ENCODE data around the gene PTGES3L. TPM values are rescaled to one million over a fixed set of nuclear protein-coding genes. Genes with fewer than 3 reads are reported as not detected.
"Not testable (repeated sequence)": the region's sequence is repeated elsewhere in the genome, so short reads cannot be mapped to it uniquely, and the experiment has no call there.

Gene PTGES3L
- total and polyA plus RNA-seq, 4 donors = 1.5 to 8.2 (median 4.2) TPM

- peaks cover 26% of the 10 kb centered on the region for H3K4me1 ChIP-seq (ENCODE audit: control insufficient read depth, insufficient read depth, low read length)
- DNase-seq (ENCODE audit: low read depth in 4 of 6, low spot score in 6 of 6) = no peak
These were observed 2.4 kb upstream of the PTGES3L start for GRCh38 chr17:42982266-42982665.

GRCh38 chr17:42980766-42981397, 1.0 kb upstream of the PTGES3L start:
- no peak overlapping the region for H3K27ac ChIP-seq (ENCODE audit: low read depth, low read length)
- 0% methylated on average over 63 of the region's 67 CpGs for WGBS (ENCODE audit: insufficient coverage)
- H3K4me1 ChIP-seq (ENCODE audit: control insufficient read depth, insufficient read depth, low read length) = peaks cover 26% of the 10 kb centered on the region
- H3K36me3 ChIP-seq (ENCODE audit: control insufficient read depth, insufficient read depth, low read length) = peaks cover 18% of the 10 kb centered on the region
- H3K9me3 ChIP-seq (ENCODE audit: control insufficient read depth, insufficient read depth, low read length) = no peaks in the 10 kb centered on the region
- peak in 2 of 6 donors; percentile 29 to 75 for DNase-seq (ENCODE audit: low read depth in 4 of 6, low spot score in 6 of 6)
- H3K4me3 ChIP-seq (ENCODE audit: low read depth, low read length) = peak overlapping the region; percentile 72
- H3K27me3 ChIP-seq (ENCODE audit: control insufficient read depth, insufficient read depth, low read length) = no peaks in the 10 kb centered on the region

More at GRCh38 chr17:42982266-42982665, 2.4 kb upstream of the PTGES3L start:
- Histone ChIP-seq H3K9me3 (ENCODE audit: control insufficient read depth, insufficient read depth, low read length) (no peaks in the 10 kb centered on the region), H3K36me3 (ENCODE audit: control insufficient read depth, insufficient read depth, low read length) (peaks cover 31% of the 10 kb centered on the region), H3K27me3 (ENCODE audit: control insufficient read depth, insufficient read depth, low read length) (no peaks in the 10 kb centered on the region), H3K27ac (ENCODE audit: low read depth, low read length) (no peak overlapping the region), H3K4me3 (ENCODE audit: low read depth, low read length) (no peak overlapping the region)

GRCh38 chr17:42980274-42980765, 440 bp upstream of the PTGES3L start, which contains the start of gene RUNDC1:
RUNDC1 (plus strand) TSS chr17:42980565; CDS start chr17:42980577, 12 bp downstream.
- Histone ChIP-seq H3K27me3 (ENCODE audit: control insufficient read depth, insufficient read depth, low read length) (no peaks in the 10 kb centered on the region), H3K9me3 (ENCODE audit: control insufficient read depth, insufficient read depth, low read length) (no peaks in the 10 kb centered on the region), H3K4me1 (ENCODE audit: control insufficient read depth, insufficient read depth, low read length) (peaks cover 26% of the 10 kb centered on the region), H3K4me3 (ENCODE audit: low read depth, low read length) (peak within 1 kb of the TSS; percentile 72), H3K27ac (ENCODE audit: low read depth, low read length) (peak within 1 kb of the TSS; percentile 57), H3K36me3 (ENCODE audit: control insufficient read depth, insufficient read depth, low read length) (peaks cover 15% of the 10 kb centered on the region)
- peak; percentile 66 to 97 (median 86) for DNase-seq (ENCODE audit: low read depth in 4 of 6, low spot score in 6 of 6)
- WGBS (ENCODE audit: insufficient coverage) = 0% methylated on average over 39 of the region's 39 CpGs

GRCh38 chr17:42975701-42976100, 4.2 kb downstream of the PTGES3L start:
- not testable (repeated sequence) for H3K4me3 ChIP-seq (ENCODE audit: low read depth, low read length); H3K9me3 ChIP-seq (ENCODE audit: control insufficient read depth, insufficient read depth, low read length); H3K36me3 ChIP-seq (ENCODE audit: control insufficient read depth, insufficient read depth, low read length); H3K27ac ChIP-seq (ENCODE audit: low read depth, low read length); DNase-seq (ENCODE audit: low read depth in 4 of 6, low spot score in 6 of 6); H3K27me3 ChIP-seq (ENCODE audit: control insufficient read depth, insufficient read depth, low read length)
- peaks cover 12% of the 10 kb centered on the region for H3K4me1 ChIP-seq (ENCODE audit: control insufficient read depth, insufficient read depth, low read length)
- WGBS (ENCODE audit: insufficient coverage) = 89% methylated on average over 15 of the region's 16 CpGs

- H3K36me3 ChIP-seq (ENCODE audit: control insufficient read depth, insufficient read depth, low read length) = no peaks in the 10 kb centered on the region
- H3K27ac ChIP-seq (ENCODE audit: low read depth, low read length) = no peak overlapping the region
- no peaks in the 10 kb centered on the region for H3K27me3 ChIP-seq (ENCODE audit: control insufficient read depth, insufficient read depth, low read length)
- H3K4me1 ChIP-seq (ENCODE audit: control insufficient read depth, insufficient read depth, low read length) = peaks cover 12% of the 10 kb centered on the region
- WGBS (ENCODE audit: insufficient coverage) = 70% methylated on average over 1 of the region's 2 CpGs
- no peak overlapping the region for H3K4me3 ChIP-seq (ENCODE audit: low read depth, low read length)
- DNase-seq (ENCODE audit: low read depth in 4 of 6, low spot score in 6 of 6) = no peak
- no peaks in the 10 kb centered on the region for H3K9me3 ChIP-seq (ENCODE audit: control insufficient read depth, insufficient read depth, low read length)
These were observed 4.6 kb downstream of the PTGES3L start for GRCh38 chr17:42975265-42975664.

- H3K4me3 ChIP-seq (ENCODE audit: low read depth, low read length); H3K9me3 ChIP-seq (ENCODE audit: control insufficient read depth, insufficient read depth, low read length): not testable (repeated sequence)
- WGBS (ENCODE audit: insufficient coverage) = no CpG with 5 or more reads among the region's 18 CpGs
These were observed 6.6 kb downstream of the PTGES3L start for GRCh38 chr17:42973323-42973722.

GRCh38 chr17:42971589-42971988, 8.3 kb downstream of the PTGES3L start:
- H3K4me3 ChIP-seq (ENCODE audit: low read depth, low read length) = no peak overlapping the region
- no peaks in the 10 kb centered on the region for H3K4me1 ChIP-seq (ENCODE audit: control insufficient read depth, insufficient read depth, low read length)
- no peak for DNase-seq (ENCODE audit: low read depth in 4 of 6, low spot score in 6 of 6)
- no peaks in the 10 kb centered on the region for H3K27me3 ChIP-seq (ENCODE audit: control insufficient read depth, insufficient read depth, low read length)
- no peaks in the 10 kb centered on the region for H3K9me3 ChIP-seq (ENCODE audit: control insufficient read depth, insufficient read depth, low read length)
- no peaks in the 10 kb centered on the region for H3K36me3 ChIP-seq (ENCODE audit: control insufficient read depth, insufficient read depth, low read length)
- H3K27ac ChIP-seq (ENCODE audit: low read depth, low read length) = no peak overlapping the region
- 95% methylated on average over 4 of the region's 5 CpGs for WGBS (ENCODE audit: insufficient coverage)

More at GRCh38 chr17:42973323-42973722, 6.6 kb downstream of the PTGES3L start:
- H3K27me3 ChIP-seq (ENCODE audit: control insufficient read depth, insufficient read depth, low read length); H3K27ac ChIP-seq (ENCODE audit: low read depth, low read length); H3K4me1 ChIP-seq (ENCODE audit: control insufficient read depth, insufficient read depth, low read length); H3K36me3 ChIP-seq (ENCODE audit: control insufficient read depth, insufficient read depth, low read length); DNase-seq (ENCODE audit: low read depth in 4 of 6, low spot score in 6 of 6): not testable (repeated sequence)

- no peaks in the 10 kb centered on the region for H3K27me3 ChIP-seq (ENCODE audit: control insufficient read depth, insufficient read depth, low read length)
- H3K9me3 ChIP-seq (ENCODE audit: control insufficient read depth, insufficient read depth, low read length) = no peaks in the 10 kb centered on the region
- WGBS (ENCODE audit: insufficient coverage) = 83% methylated on average over 3 of the region's 5 CpGs
- no peaks in the 10 kb centered on the region for H3K36me3 ChIP-seq (ENCODE audit: control insufficient read depth, insufficient read depth, low read length)
- H3K27ac ChIP-seq (ENCODE audit: low read depth, low read length) = no peak overlapping the region
- H3K4me1 ChIP-seq (ENCODE audit: control insufficient read depth, insufficient read depth, low read length) = peaks cover 6% of the 10 kb centered on the region
- H3K4me3 ChIP-seq (ENCODE audit: low read depth, low read length) = no peak overlapping the region
- no peak for DNase-seq (ENCODE audit: low read depth in 4 of 6, low spot score in 6 of 6)
These were observed 10.8 kb downstream of the PTGES3L start for GRCh38 chr17:42969001-42969581.

- Histone ChIP-seq H3K9me3 (ENCODE audit: control insufficient read depth, insufficient read depth, low read length) (no peaks in the 10 kb centered on the region), H3K27ac (ENCODE audit: low read depth, low read length) (no peak overlapping the region), H3K4me1 (ENCODE audit: control insufficient read depth, insufficient read depth, low read length) (peaks cover 8% of the 10 kb centered on the region), H3K36me3 (ENCODE audit: control insufficient read depth, insufficient read depth, low read length) (no peaks in the 10 kb centered on the region), H3K4me3 (ENCODE audit: low read depth, low read length) (no peak overlapping the region), H3K27me3 (ENCODE audit: control insufficient read depth, insufficient read depth, low read length) (no peaks in the 10 kb centered on the region)
- WGBS (ENCODE audit: insufficient coverage) = no CpG with 5 or more reads among the region's 1 CpG
- no peak for DNase-seq (ENCODE audit: low read depth in 4 of 6, low spot score in 6 of 6)
These were observed 12.0 kb downstream of the PTGES3L start for GRCh38 chr17:42967925-42968324.

All from spinal cord (tissue), 10 donors.